ENCODE data around the gene MREG. TPM values are rescaled to one million over a fixed set of nuclear protein-coding genes. Genes with fewer than 3 reads are reported as not detected.

Gene MREG, protein sequence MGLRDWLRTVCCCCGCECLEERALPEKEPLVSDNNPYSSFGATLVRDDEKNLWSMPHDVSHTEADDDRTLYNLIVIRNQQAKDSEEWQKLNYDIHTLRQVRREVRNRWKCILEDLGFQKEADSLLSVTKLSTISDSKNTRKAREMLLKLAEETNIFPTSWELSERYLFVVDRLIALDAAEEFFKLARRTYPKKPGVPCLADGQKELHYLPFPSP
- 23.5 and 32.2 TPM in 2 replicates for total RNA-seq

GRCh38 chr2:216013080-216013909 lies at the start of gene MREG:
TSS of gene MREG (minus strand) at chr2:216013551. CDS start at chr2:216013327, 224 bp downstream.

Other genes with a start within 250 kb of the MREG start
- 4.1 and 5.8 TPM in 2 replicates for gene PECR, start 68.3 kb upstream of the MREG start, total RNA-seq
- gene TMEM169, start 68.4 kb upstream of the MREG start, total RNA-seq: under 0.01 and 0.08 TPM in 2 replicates
- 148 and 230 TPM in 2 replicates for gene XRCC5, start 95.8 kb upstream of the MREG start, total RNA-seq

Measured in hair follicular keratinocyte (primary cell).